ENCODE data around the gene ANKRD62.

DNA sequence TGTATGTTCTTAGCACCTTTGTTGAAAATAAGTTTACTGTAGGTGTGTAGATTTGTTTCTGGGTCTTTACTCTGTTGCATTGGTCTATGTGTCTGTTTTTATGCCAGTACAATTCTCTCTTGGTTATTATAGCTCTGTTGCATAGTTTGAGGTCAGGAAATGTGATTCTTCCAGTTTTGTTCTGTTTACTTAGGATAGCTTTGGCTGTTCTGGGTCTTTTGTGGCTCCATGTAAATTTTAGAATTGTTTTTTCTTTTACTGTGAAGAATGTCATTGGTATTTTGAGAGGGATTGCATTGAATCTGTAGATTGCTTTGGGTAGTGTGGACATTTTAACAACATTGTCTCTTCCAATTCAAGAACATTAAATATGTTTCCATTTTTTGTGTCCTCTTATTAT lies 69.1 kb downstream of the ANKRD62 start:
- TF ChIP-seq SMC3 (IDR thresholded peaks at IDR 0.05; ENCODE audit: low read depth, low read length) (no peak), FOS (IDR thresholded peaks at IDR 0.05; ENCODE audit: low read depth, low read length) (no peak), CEBPB (IDR thresholded peaks at IDR 0.05; ENCODE audit: low read depth, low read length) (no peak), CTCF (conservative IDR thresholded peaks at IDR 0.05; ENCODE audit: low read depth, low read length) (no peak)

Measured in IMR-90 (cell line).